Smooth muscle cell (in vitro differentiated cells): ENCODE measurements around the gene SIK3. TPM values are rescaled to one million over a fixed set of nuclear protein-coding genes. Genes with fewer than 3 reads are reported as not detected.

Experiments
- DNase-seq: peaks from one replicate; lab custom pipeline; 2025; ENCODE audit not compliant: unreplicated experiment; lab: John Stamatoyannopoulos, UW
- H2AFZ ChIP-seq: fragments of 200-600 bp; sonication (generic); 2 replicates; pipeline ENCODE4 v1.6.0; 2016; ENCODE audit warnings: antibody characterized with exemption, low read depth, mild to moderate bottlenecking
- H3F3A ChIP-seq: fragments of 200-600 bp; sonication (generic); 2 replicates; pipeline ENCODE4 v1.6.0; 2017; ENCODE audit warnings: antibody characterized with exemption, low read depth
- H3K27ac ChIP-seq: fragments of 200-600 bp; sonication (generic); 2 replicates; pipeline ENCODE4 v1.5.1; 2016; ENCODE audit warnings: low read depth, mild to moderate bottlenecking
- H3K27me3 ChIP-seq: fragments of 200-600 bp; sonication (generic); 2 replicates; pipeline ENCODE4 v1.6.1; 2016; ENCODE audit warnings: low read depth, mild to moderate bottlenecking
- H3K36me3 ChIP-seq: fragments of 200-600 bp; sonication (generic); 2 replicates; pipeline ENCODE4 v1.5.1; 2016; ENCODE audit warnings: low read depth
- H3K4me1 ChIP-seq: fragments of 200-600 bp; sonication (generic); 2 replicates; pipeline ENCODE4 v1.5.1; 2016; ENCODE audit warnings: low read depth
- H3K4me2 ChIP-seq: fragments of 200-600 bp; sonication (generic); 2 replicates; pipeline ENCODE4 v1.6.0; 2016; ENCODE audit warnings: mild to moderate bottlenecking
- H3K4me3 ChIP-seq: fragments of 200-600 bp; sonication (generic); 2 replicates; pipeline ENCODE4 v1.5.1; 2016; ENCODE audit warnings: mild to moderate bottlenecking
- H3K79me2 ChIP-seq: fragments of 200-600 bp; sonication (generic); 2 replicates; pipeline ENCODE4 v1.6.0; 2016; ENCODE audit warnings: low read depth, mild to moderate bottlenecking
- H3K9ac ChIP-seq: fragments of 200-600 bp; sonication (generic); 2 replicates; pipeline ENCODE4 v1.6.0; 2016; ENCODE audit warnings: low read depth
- H3K9me3 ChIP-seq: fragments of 200-600 bp; sonication (generic); replicated peaks from 2 replicates; pipeline ENCODE4 v1.5.1; 2016; ENCODE audit warnings: low read depth
- H4K20me1 ChIP-seq: fragments of 200-600 bp; sonication (generic); 2 replicates; pipeline ENCODE4 v1.6.0; 2016; ENCODE audit warnings: low read depth
- WGBS: methylation state at CpG from one replicate; pipeline ENCODE4 v1.1.7; 2016; ENCODE audit warnings: low lambda C conversion rate; 5-methylcytosine and 5-hydroxymethylcytosine counted together
- polyA plus RNA-seq: library from polyadenylated mRNA; unstranded; fragments of >200 nt; fragmentation: Nextera tagmentation; extraction: Ambion mirVana; gene quantifications from 2 replicates; pipeline ENCODE4 v1.2.1, GENCODE V29; 2016
- total RNA-seq: library from RNA; depleted of rRNA; stranded (reverse); fragments of >200 nt; gene quantifications from 2 replicates; pipeline ENCODE4 v1.2.3, GENCODE V29; 2014
- TF ChIP-seq, protein P1 (sequence below): fragments of 200-600 bp; sonication (generic); IDR thresholded peaks from 2 replicates; pipeline ENCODE4 v1.5.1; 2017; ENCODE audit warnings: borderline replicate concordance, mild to moderate bottlenecking, antibody characterized with exemption; ENCODE audit not compliant: insufficient read depth, poor library complexity, severe bottlenecking

Gene SIK3
- total and polyA plus RNA-seq, 2 experiments from 2014 or later, result 11.0 to 11.9 TPM

DNA sequence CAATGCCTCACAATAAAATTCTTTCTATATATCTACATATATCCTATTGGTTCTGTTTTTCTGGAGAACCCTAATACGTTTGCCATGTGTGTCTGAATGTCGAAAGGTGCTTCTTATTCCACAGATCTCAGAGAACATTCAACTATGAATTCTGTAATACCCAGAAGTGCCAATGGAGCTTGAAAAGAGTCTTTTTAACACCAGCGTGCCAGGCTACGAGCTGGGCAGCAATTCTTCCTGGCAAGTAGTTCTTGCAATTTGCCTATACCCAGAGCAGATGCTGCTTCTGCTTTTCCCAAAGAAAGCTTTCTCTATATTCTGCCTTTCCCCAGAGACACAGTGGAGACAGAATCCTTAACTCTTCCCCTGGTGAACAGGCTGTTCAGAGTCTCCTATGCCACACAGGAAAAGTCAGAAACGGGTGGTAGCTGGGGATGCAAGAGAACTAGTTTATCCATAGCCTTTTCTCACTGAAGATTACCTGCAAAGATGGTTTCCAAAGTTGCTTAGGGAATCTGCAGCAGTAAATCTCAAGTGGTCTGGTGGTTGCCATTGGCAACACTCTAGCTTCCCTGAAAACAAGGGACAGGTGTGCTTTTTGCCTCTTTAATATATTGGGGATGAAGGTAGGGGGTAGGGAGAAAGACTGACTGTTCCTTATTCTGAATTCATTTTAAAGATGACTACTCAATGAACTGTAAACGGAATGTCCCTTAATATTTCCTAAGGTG, 29.1 kb upstream of the SIK3 start:
- H4K20me1 ChIP-seq, result no peaks in the 10 kb centered on the region
- no peaks in the 10 kb centered on the region for H3K36me3 ChIP-seq
- WGBS, result 84% methylated on average over 6 of the region's 6 CpGs
- no peaks in the 10 kb centered on the region for H3K9me3 ChIP-seq
- H3K9ac ChIP-seq, result no peak overlapping the region
- H3K4me1 ChIP-seq, result no peaks in the 10 kb centered on the region
- no peak overlapping the region for H3K27ac ChIP-seq
- no peak overlapping the region for H3K4me2 ChIP-seq
- H3K79me2 ChIP-seq, result no peaks in the 10 kb centered on the region
- no peaks in the 10 kb centered on the region for H3F3A ChIP-seq
- DNase-seq, result no peak
- peaks cover 22% of the 10 kb centered on the region for H3K27me3 ChIP-seq
- no peak overlapping the region for H3K4me3 ChIP-seq
- H2AFZ ChIP-seq, result no peak overlapping the region
- TF ChIP-seq, protein P1, sequence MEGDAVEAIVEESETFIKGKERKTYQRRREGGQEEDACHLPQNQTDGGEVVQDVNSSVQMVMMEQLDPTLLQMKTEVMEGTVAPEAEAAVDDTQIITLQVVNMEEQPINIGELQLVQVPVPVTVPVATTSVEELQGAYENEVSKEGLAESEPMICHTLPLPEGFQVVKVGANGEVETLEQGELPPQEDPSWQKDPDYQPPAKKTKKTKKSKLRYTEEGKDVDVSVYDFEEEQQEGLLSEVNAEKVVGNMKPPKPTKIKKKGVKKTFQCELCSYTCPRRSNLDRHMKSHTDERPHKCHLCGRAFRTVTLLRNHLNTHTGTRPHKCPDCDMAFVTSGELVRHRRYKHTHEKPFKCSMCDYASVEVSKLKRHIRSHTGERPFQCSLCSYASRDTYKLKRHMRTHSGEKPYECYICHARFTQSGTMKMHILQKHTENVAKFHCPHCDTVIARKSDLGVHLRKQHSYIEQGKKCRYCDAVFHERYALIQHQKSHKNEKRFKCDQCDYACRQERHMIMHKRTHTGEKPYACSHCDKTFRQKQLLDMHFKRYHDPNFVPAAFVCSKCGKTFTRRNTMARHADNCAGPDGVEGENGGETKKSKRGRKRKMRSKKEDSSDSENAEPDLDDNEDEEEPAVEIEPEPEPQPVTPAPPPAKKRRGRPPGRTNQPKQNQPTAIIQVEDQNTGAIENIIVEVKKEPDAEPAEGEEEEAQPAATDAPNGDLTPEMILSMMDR, result no peak

DNA sequence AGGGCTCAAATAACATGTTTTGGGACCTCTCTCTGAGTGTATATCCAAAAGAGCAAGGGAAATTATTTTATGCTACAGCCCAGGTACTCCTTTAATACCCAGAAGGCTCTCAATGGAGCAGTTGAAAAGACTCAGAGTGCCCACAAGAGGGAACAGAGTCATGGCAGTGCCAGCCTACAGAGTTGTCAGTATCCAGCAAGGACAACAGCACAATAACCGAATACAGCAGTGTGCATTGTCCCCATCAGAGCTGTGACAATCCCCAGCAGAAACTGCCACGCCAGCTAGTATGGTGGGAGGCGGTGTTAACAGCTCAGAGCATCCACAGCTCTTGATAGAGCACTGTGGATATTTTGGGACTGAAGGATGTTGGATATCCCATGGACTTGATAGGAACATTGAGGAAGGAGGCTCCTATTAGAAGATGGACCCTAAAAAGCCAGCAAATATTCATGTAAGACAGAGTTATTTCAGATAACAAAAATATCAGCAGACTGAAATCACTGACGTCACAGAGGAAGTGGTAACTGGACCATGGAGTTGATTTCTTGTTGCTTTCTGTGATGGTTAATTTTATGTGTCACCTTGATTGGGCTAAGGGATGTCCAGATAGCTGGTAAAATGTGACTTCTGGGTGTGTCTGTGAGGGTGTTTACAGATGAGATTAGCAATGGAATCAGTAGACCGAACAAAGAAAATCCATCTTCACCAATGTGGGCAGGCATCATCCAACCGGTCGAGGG, 28.2 kb upstream of the SIK3 start:
- Histone ChIP-seq H3K27ac (no peak overlapping the region), H3K79me2 (no peaks in the 10 kb centered on the region), H3K9me3 (no peaks in the 10 kb centered on the region), H3K27me3 (peaks cover 22% of the 10 kb centered on the region), H3F3A (no peaks in the 10 kb centered on the region), H2AFZ (no peak overlapping the region), H3K9ac (no peak overlapping the region), H3K4me3 (no peak overlapping the region), H3K36me3 (no peaks in the 10 kb centered on the region), H4K20me1 (no peaks in the 10 kb centered on the region), H3K4me2 (no peak overlapping the region), H3K4me1 (no peaks in the 10 kb centered on the region)
- TF ChIP-seq, protein P1, result no peak
- 91% methylated on average over 7 of the region's 7 CpGs for WGBS
- DNase-seq, result no peak

DNA sequence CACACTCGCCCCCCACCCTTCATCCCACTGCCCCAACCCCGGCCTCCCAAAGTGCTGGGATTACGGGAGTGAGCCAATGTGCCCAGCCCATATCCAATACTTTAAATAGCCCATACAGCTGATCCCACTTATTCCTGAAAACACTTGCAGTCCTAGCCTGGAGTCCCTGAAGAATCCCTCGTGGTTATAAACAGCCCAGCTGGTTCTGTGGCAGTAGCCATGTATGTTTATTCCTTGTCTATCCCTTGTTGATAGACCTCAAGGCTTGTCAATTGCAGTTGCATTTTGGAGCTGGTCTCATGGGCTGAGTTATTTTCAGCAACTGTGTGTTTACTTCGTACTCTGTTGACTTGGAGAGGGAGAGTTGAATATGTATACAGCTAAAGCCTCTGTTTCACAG, 24.3 kb upstream of the SIK3 start:
- no peak overlapping the region for H3K4me3 ChIP-seq
- H3K27ac ChIP-seq, result no peak overlapping the region
- peaks cover 19% of the 10 kb centered on the region for H3K27me3 ChIP-seq
- H3K36me3 ChIP-seq, result no peaks in the 10 kb centered on the region
- H3F3A ChIP-seq, result no peaks in the 10 kb centered on the region
- H3K9ac ChIP-seq, result no peak overlapping the region
- no peaks in the 10 kb centered on the region for H4K20me1 ChIP-seq
- no peaks in the 10 kb centered on the region for H3K4me1 ChIP-seq
- no peaks in the 10 kb centered on the region for H3K79me2 ChIP-seq
- no peaks in the 10 kb centered on the region for H3K9me3 ChIP-seq
- no peak for DNase-seq
- no peak overlapping the region for H3K4me2 ChIP-seq
- no peak overlapping the region for H2AFZ ChIP-seq
- TF ChIP-seq, protein P1, result no peak
- WGBS, result 84% methylated on average over 5 of the region's 5 CpGs

DNA sequence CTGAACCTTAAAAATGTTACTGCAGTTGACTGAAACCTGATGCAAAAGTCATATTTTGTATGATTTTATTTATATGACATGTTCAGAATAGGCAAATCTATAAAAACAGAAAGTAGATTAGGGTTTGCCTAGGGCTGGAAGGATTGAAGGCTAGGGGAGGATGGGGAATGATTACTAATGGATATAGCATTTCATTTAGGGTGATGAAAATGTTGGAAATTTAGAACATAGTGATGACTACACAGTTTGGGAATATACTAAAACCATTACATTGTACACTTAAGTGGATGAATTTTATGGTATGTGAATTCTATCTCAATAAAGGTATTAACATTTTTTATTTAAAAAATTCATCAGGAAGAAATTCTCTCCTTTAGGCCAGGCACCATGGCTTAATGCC, 22.9 kb upstream of the SIK3 start:
- Histone ChIP-seq H3K36me3 (no peaks in the 10 kb centered on the region), H3K4me3 (no peak overlapping the region), H3K27ac (no peak overlapping the region), H3F3A (no peaks in the 10 kb centered on the region), H2AFZ (no peak overlapping the region), H3K79me2 (no peaks in the 10 kb centered on the region), H3K9me3 (no peaks in the 10 kb centered on the region), H3K27me3 (peaks cover 5% of the 10 kb centered on the region), H3K9ac (no peak overlapping the region), H3K4me2 (no peak overlapping the region), H3K4me1 (no peaks in the 10 kb centered on the region), H4K20me1 (no peaks in the 10 kb centered on the region)
- no peak for DNase-seq
- TF ChIP-seq, protein P1, result no peak
